CD14-positive monocyte (primary cell): ENCODE data around the gene MARK4. TPM values are rescaled to one million over a fixed set of nuclear protein-coding genes. Genes with fewer than 3 reads are reported as not detected.

Source experiments
- DNase-seq, 3 donors: peaks; one replicate each; pipeline ENCODE4 v3.0.0-alpha.2; 2011 to 2022
- H2AFZ ChIP-seq: 2 replicates; pipeline ENCODE4 v1.6.0; 2012; ENCODE audit warnings: mild to moderate bottlenecking, low read depth, low read length, inconsistent platforms; ENCODE audit not compliant: insufficient read depth, poor library complexity, severe bottlenecking
- H3K27ac ChIP-seq, 2 donors: 1 replicate in 1 of 2; 2 replicates in 1 of 2; pipeline ENCODE4 v1.5.1; 2012 to 2013; ENCODE audit warnings: low read length in 2 of 2, control low read depth in 1 of 2, inconsistent platforms in 1 of 2, low read depth in 1 of 2, mild to moderate bottlenecking in 1 of 2
- H3K27me3 ChIP-seq, 2 donors: one replicate each; pipeline versions ENCODE4 v1.6.0 to v1.6.1; 2011 to 2013; ENCODE audit warnings: low read length in 2 of 2; ENCODE audit not compliant: control insufficient read depth in 2 of 2, insufficient read depth in 2 of 2
- H3K36me3 ChIP-seq, 2 donors: replicated peaks in 1 of 2; 1 replicate in 1 of 2; 2 replicates in 1 of 2; pipeline versions ENCODE4 v1.5.1 to v1.6.1; 2012 to 2013; ENCODE audit warnings: low read length in 2 of 2, control low read depth in 1 of 2, inconsistent platforms in 1 of 2, mild to moderate bottlenecking in 1 of 2; ENCODE audit not compliant: insufficient read depth in 2 of 2, control insufficient read depth in 1 of 2
- H3K4me1 ChIP-seq, 2 donors: 1 replicate in 1 of 2; 2 replicates in 1 of 2; pipeline versions ENCODE4 v1.5.1 to v1.6.1; 2012 to 2013; ENCODE audit warnings: low read length in 2 of 2, control low read depth in 1 of 2, inconsistent platforms in 1 of 2, mild to moderate bottlenecking in 1 of 2, moderate library complexity in 1 of 2; ENCODE audit not compliant: insufficient read depth in 2 of 2, control insufficient read depth in 1 of 2
- H3K4me2 ChIP-seq: replicated peaks from 2 replicates; pipeline ENCODE3; 2012; ENCODE audit warnings: low read length, moderate library complexity, mild to moderate bottlenecking; ENCODE audit not compliant: poor library complexity, severe bottlenecking; ENCODE audit errors: extremely low read depth
- H3K4me3 ChIP-seq, 3 experiments: fragments of 200-600 bp in 1 of 3; sonication (generic) in 1 of 3; replicated peaks in 1 of 3; 1 replicate in 2 of 3; 2 replicates in 1 of 3; pipeline ENCODE4 v1.5.1; 2011 to 2013; ENCODE audit warnings: low read length in 3 of 3, mild to moderate bottlenecking in 3 of 3, control low read depth in 2 of 3, low read depth in 2 of 3, inconsistent platforms in 1 of 3, moderate library complexity in 1 of 3
- H3K79me2 ChIP-seq: 2 replicates; pipeline ENCODE4 v1.6.0; 2012; ENCODE audit warnings: mild to moderate bottlenecking, control low read depth, inconsistent platforms, low read length, moderate library complexity; ENCODE audit not compliant: insufficient read depth
- H3K9ac ChIP-seq: 2 replicates; pipeline ENCODE4 v1.6.0; 2017; ENCODE audit warnings: low read length, mild to moderate bottlenecking; ENCODE audit not compliant: insufficient read depth, poor library complexity, severe bottlenecking
- H3K9me3 ChIP-seq, 2 donors: replicated peaks in 1 of 2; 1 replicate in 1 of 2; 2 replicates in 1 of 2; pipeline versions ENCODE4 v1.5.1 to v1.6.1; 2012 to 2013; ENCODE audit warnings: low read length in 2 of 2, control low read depth in 1 of 2; ENCODE audit not compliant: control insufficient read depth in 1 of 2, insufficient read depth in 1 of 2
- H4K20me1 ChIP-seq: 2 replicates; pipeline ENCODE4 v1.6.0; 2012; ENCODE audit warnings: mild to moderate bottlenecking, low read length, control low read depth, moderate library complexity; ENCODE audit not compliant: insufficient read depth
- H3K27ac Mint-ChIP-seq, 7 donors: one replicate each; pipeline ENCODE4 v1.8.0; 2020; ENCODE audit warnings: mild to moderate bottlenecking in 7 of 7, mixed read lengths in 7 of 7, moderate library complexity in 6 of 7, inconsistent platforms in 2 of 7
- H3K27me3 Mint-ChIP-seq, 3 donors: one replicate each; pipeline ENCODE4 v1.8.0; 2021 to 2022; ENCODE audit warnings: low read depth in 3 of 3, mild to moderate bottlenecking in 3 of 3, mixed read lengths in 3 of 3, moderate library complexity in 3 of 3, inconsistent platforms in 1 of 3
- H3K36me3 Mint-ChIP-seq, 2 donors: one replicate each; pipeline ENCODE4 v1.8.0; 2020; ENCODE audit warnings: mixed read lengths in 2 of 2, inconsistent platforms in 1 of 2, mild to moderate bottlenecking in 1 of 2
- H3K4me1 Mint-ChIP-seq: one replicate; pipeline ENCODE4 v1.8.0; 2020; ENCODE audit warnings: mild to moderate bottlenecking, mixed read lengths
- H3K4me3 Mint-ChIP-seq, 2 donors: one replicate each; pipeline ENCODE4 v1.8.0; 2020; ENCODE audit warnings: mild to moderate bottlenecking in 2 of 2, mixed read lengths in 2 of 2, moderate library complexity in 1 of 2
- H3K9me3 Mint-ChIP-seq, 7 donors: one replicate each; pipeline ENCODE4 v1.8.0; 2020 to 2022; ENCODE audit warnings: mixed read lengths in 7 of 7, mild to moderate bottlenecking in 6 of 7, moderate library complexity in 6 of 7, inconsistent platforms in 2 of 7
- WGBS: methylation state at CpG from one replicate; pipeline ENCODE4 v1.1.5; 2013; ENCODE audit warnings: missing lambda C conversion rate; ENCODE audit not compliant: insufficient coverage; 5-methylcytosine and 5-hydroxymethylcytosine counted together
- intact Hi-C, 2 donors: fragments of 100-400 bp; cut with micrococcal nuclease; formaldehyde crosslinking; loops; one replicate each; pipeline versions ENCODE4 v1.15.0 to v1.15.1; 2023
- polyA plus RNA-seq, 3 donors: library from polyadenylated mRNA; depleted of rRNA in 1 of 3; unstranded in 2 of 3; stranded (reverse) in 1 of 3; fragments of 300-500 nt in 2 of 3; fragments of >200 nt in 1 of 3; fragmentation: Illumina TruSeq in 2 of 3; gene quantifications; 1 replicate in 2 of 3; 2 replicates in 1 of 3; pipeline ENCODE4 v1.2.3, GENCODE V29; 2012 to 2021
- TF ChIP-seq, protein P1 (sequence below): fragments of 200-600 bp; IDR thresholded peaks from one replicate; pipeline ENCODE4 v1.8.0; 2022; ENCODE audit warnings: antibody characterized with exemption, mild to moderate bottlenecking

Gene MARK4
- polyA plus RNA-seq, 3 donors = 0.59 to 18.4 (median 0.69) TPM

DNA sequence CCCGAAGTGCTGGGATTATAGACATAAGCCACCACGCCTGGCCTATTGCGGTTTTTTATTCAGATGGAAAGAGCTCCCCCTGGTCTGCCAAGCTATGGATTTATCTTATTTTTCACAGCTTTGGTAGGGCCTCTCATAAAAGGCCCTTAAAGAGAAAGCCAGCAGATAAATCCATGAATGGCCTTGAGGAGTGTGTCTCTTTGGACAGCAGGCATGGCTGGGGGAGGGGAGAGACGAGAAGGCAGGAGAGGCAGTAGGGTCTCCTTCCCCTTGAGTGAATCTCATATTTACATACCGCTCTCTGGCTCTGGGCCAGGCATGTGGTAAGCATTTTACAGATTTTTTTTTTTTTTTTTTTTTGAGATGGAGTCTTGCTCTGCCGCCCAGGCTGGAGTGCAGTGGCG lies 25.2 kb downstream of the MARK4 start:
- intact Hi-C loops = no loop called here
- peaks cover 76 to 91% of the 10 kb centered on the region in 2 donors for H3K36me3 Mint-ChIP-seq
- peak overlapping the region in 2 of 7 donors; percentile 5 to 6 for H3K27ac Mint-ChIP-seq

DNA sequence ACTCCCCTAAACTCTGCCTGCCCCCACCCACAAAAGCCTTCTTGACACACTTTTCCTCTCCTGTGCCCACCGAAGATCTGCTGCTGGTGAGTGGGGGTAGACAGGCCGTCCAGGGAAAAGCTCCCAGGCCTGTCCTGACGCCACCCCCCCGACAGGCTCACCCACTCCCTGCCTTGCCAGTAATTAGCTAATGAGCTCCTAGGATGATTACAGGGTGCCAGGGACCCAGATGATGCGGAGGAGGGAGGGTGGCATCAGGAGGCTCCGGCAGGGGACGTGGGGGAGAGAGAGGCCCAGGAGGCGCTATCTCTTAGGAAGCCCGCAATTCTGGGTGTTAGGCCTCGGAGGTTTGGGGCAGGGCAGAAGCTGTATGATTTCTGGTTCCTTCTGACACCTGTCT lies 27.0 kb downstream of the MARK4 start:
- H3K4me1 Mint-ChIP-seq = peaks cover 7% of the 10 kb centered on the region
- Histone ChIP-seq H3K4me1 (peaks cover 6 to 11% of the 10 kb centered on the region in 2 donors), H3K9ac (no peak overlapping the region), H3K9me3 (no peaks in the 10 kb centered on the region), H3K4me3 (no peak overlapping the region), H3K27me3 (no peaks in the 10 kb centered on the region), H3K4me2 (no peak overlapping the region), H4K20me1 (no peaks in the 10 kb centered on the region), H3K27ac (no peak overlapping the region), H2AFZ (no peak overlapping the region), H3K36me3 (peaks cover 37 to 82% of the 10 kb centered on the region in 2 donors), H3K79me2 (no peaks in the 10 kb centered on the region)
- H3K27me3 Mint-ChIP-seq = no peaks in the 10 kb centered on the region
- H3K27ac Mint-ChIP-seq = no peak overlapping the region
- WGBS = 100% methylated on average over 7 of the region's 10 CpGs
- H3K36me3 Mint-ChIP-seq = peaks cover 62 to 86% of the 10 kb centered on the region in 2 donors
- no peaks in the 10 kb centered on the region for H3K9me3 Mint-ChIP-seq
- TF ChIP-seq, protein P1, sequence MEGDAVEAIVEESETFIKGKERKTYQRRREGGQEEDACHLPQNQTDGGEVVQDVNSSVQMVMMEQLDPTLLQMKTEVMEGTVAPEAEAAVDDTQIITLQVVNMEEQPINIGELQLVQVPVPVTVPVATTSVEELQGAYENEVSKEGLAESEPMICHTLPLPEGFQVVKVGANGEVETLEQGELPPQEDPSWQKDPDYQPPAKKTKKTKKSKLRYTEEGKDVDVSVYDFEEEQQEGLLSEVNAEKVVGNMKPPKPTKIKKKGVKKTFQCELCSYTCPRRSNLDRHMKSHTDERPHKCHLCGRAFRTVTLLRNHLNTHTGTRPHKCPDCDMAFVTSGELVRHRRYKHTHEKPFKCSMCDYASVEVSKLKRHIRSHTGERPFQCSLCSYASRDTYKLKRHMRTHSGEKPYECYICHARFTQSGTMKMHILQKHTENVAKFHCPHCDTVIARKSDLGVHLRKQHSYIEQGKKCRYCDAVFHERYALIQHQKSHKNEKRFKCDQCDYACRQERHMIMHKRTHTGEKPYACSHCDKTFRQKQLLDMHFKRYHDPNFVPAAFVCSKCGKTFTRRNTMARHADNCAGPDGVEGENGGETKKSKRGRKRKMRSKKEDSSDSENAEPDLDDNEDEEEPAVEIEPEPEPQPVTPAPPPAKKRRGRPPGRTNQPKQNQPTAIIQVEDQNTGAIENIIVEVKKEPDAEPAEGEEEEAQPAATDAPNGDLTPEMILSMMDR = no peak
- DNase-seq = no peak
- no peak overlapping the region for H3K4me3 Mint-ChIP-seq
- intact Hi-C loops = no loop called here

More for the DNA sequence above, 25.2 kb downstream of the MARK4 start:
- no peak for DNase-seq
- no peak overlapping the region for H2AFZ ChIP-seq
- Mint-ChIP-seq H3K4me3 (no peak overlapping the region), H3K9me3 (no peaks in the 10 kb centered on the region), H3K4me1 (peaks cover 4% of the 10 kb centered on the region), H3K27me3 (no peaks in the 10 kb centered on the region)
- 93% methylated on average over 3 of the region's 7 CpGs for WGBS
- H3K27me3 ChIP-seq = no peaks in the 10 kb centered on the region
- H3K9me3 ChIP-seq = no peaks in the 10 kb centered on the region
- H3K79me2 ChIP-seq = no peaks in the 10 kb centered on the region
- peaks cover 0 to 6% of the 10 kb centered on the region in 2 donors for H3K4me1 ChIP-seq
- no peak overlapping the region for H3K27ac ChIP-seq
- H3K4me3 ChIP-seq = no peak overlapping the region
- H3K9ac ChIP-seq = no peak overlapping the region
- H3K36me3 ChIP-seq = peaks cover 47 to 92% of the 10 kb centered on the region in 2 donors
- H4K20me1 ChIP-seq = no peaks in the 10 kb centered on the region
- TF ChIP-seq, protein P1 = no peak
- no peak overlapping the region for H3K4me2 ChIP-seq
